Measurements from ENCODE around the gene CBX8.

The CBX8 gene

DNA sequence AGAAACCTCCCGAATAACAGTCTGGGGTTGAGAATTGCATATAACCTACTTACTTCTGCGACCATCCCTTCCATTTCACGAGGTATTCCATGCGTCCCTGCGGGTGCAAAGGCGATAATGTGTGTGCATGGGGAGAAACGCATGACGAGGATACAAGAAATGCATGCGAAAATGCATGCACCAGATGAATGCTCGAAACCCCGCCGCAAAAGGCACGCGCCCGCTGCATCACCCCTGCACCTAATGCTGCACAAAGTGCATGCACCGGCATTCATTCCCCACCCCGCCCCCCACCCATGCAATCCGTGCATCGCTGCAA is 474 bp downstream of the CBX8 start:
- in situ Hi-C loops (cut with HindIII; ENCODE audit: low sequenced_read_pairs): loop anchor here (5.0 to 10.0 kb wide), 2 partner anchors 52 to 196 kb away; no protein-coding TSS in a partner anchor

DNA sequence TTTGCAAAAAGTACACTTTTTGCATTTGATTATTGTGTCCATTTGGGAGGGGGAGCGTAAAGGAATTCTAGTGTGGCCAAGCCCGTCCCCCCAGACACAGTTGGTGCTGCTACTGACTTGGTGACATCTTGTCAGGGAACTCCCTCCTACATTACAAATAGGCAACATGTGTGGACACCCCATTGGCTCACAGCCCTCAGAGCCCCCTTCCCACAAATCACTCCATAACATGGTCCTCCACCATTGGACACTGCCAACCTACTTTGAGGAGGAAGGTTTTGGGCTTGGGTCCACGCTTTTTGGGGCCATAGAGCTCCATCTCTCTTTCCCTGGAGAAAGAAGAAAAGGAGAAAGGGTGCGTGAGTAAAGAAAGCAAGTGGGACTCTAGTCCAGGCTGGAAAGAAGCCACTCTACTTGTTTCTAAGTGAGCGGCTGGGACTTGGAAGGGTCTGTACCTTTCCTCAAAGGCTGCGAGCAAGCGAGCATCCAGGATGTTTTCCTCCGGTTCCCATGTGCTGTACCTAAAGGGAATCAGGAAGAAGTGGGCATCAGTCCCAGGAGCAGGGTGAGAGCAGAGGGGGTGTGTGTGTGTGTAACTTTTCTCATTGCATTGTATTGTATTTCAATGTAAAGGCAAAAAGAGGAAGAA is 958 bp downstream of the CBX8 start:
- in situ Hi-C loops (cut with HindIII; ENCODE audit: low sequenced_read_pairs): loop anchor here (5.0 to 10.0 kb wide), 2 partner anchors 51 to 196 kb away; no protein-coding TSS in a partner anchor

DNA sequence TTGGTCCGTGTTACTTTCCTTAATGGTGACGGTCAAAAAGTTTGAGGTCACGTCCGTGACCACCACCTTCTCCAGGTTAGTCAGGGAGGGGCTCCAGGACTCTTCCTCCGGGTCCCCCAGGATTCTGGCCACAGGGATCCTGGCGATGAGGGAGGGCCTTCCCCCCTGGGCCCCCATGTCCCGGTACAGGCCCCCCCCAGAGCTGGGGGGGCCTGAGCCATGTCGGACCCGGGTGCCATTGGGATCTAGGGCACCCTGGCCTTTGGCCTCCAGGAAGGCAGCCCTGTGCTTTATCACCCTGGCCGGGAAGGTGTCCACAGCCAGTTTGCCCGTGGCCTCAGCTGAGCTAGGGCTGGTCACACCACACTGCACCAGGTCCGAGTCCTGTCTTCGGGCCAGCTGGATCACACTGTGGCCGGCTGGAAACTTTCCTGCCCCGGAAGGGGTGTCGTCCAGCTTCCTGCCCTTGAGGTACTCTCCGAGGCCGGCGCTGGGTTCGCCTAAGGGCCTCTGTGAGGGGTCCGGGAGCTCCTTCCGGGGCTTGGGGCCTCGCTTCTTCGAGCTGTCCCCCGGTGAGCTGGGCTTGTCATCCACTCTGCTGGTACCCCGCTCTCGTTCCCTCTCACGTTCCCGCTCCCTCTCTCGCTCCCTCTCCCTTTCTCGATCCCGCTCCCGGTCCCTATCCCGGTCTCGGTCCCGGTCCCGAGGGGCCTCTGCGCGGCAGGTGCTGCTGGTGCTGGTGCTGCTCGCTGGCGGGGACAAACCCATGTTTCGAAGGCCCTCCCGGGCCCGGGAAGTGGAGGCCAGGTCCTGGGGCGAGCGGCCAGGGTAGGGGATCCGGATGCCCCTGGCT is 2.0 kb downstream of the CBX8 start:
- in situ Hi-C loops (cut with HindIII; ENCODE audit: low sequenced_read_pairs): loop anchor here (5.0 to 10.0 kb wide), 2 partner anchors 50 to 197 kb away; no protein-coding TSS in a partner anchor

DNA sequence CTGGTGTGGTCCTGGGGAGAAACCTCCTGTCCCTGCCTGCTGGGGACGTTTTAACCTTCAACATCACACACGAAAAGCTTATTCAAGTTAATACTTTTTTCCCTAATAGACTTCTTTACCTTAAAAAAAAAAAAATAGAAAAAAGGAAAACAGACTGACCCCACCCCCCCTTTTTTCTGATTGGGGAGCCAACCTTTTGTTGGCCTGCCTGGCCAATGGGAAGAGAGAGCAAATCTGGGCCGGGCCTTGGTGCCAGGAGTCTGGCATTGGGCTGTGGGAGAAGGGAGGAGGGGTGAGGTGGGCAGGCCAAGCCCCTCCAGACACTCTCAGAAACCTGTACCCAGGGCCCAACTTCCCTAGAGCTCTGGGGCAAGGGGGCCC is 3.0 kb downstream of the CBX8 start:
- in situ Hi-C loops (cut with HindIII; ENCODE audit: low sequenced_read_pairs): loop anchor here (10.0 kb wide), 1 partner anchor 49 kb away; no protein-coding TSS in a partner anchor

DNA sequence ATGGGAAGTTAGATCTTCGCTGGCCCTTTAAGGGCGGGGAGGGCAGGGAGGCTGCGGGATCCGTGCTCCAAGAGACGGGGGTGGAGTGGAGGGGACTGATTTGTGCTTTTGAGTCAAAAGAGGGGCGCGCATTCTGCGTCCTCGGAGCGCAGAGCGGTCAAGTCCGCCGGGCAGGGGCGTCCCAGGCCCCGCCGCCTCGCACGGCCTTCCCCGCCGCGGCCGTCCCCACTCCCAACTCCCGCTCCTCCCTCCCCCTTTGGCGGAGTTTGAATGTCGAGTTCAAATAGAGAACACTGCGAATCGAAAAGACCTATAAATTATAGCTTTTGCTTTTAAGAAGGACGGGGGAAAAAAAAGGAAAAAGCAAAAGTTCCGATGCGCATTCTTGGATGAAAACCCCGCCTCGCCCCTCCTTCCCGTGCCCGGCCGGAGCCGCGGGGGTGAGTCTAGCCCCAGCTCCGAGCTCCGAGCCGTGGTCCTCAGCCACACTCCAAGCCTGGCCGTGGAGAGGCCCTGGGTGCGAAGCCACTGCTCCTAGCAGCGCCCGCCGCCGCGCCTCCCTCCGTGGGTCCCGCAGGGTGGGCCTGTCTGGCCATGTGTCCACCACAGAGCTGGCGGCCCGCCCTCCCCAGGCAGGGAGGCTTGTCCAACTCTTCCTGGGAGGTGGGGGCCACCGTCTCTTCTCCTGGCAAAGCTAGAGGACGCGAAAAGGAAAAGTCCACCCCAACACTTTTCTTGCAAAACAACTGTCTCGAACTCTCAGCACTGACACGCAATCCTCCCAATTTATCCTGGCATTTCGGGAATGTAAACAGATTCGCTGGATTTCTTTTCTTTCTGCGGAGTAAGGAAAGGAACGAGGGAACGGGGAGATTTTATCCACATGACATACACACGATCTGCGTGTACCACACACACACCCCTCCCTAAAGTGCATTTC is 3.6 kb downstream of the CBX8 start:
- in situ Hi-C loops (cut with HindIII; ENCODE audit: low sequenced_read_pairs): loop anchor here (10.0 kb wide), 1 partner anchor 48 kb away; no protein-coding TSS in a partner anchor

DNA sequence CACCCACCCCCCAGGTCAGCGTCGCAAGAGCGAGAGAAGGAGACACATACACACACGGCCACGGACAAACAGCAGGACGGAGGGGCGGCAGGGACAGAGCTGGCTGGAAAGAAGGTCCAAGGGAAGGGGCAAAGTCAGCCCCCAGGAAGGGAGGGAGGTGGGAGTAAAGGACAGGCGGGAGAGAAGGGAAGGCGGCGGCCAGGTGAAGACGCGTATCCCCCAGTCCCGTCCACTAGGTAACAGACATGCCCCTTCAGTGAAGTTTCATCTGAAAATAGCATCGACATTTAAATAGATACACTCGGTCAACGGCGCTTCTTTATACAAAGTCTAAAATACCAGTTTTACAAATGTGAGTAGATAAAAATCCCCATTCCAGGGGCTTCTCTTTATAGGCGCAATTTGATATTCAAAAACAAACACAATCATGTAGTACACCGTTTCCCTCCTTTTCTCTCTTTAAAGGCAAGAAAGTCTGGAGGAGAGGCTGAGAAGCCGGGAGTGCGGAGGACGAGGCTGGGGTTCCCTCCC is 4.5 kb downstream of the CBX8 start:
- in situ Hi-C loops (cut with HindIII; ENCODE audit: low sequenced_read_pairs): loop anchor here (10.0 kb wide), 1 partner anchor 48 kb away; no protein-coding TSS in a partner anchor

DNA sequence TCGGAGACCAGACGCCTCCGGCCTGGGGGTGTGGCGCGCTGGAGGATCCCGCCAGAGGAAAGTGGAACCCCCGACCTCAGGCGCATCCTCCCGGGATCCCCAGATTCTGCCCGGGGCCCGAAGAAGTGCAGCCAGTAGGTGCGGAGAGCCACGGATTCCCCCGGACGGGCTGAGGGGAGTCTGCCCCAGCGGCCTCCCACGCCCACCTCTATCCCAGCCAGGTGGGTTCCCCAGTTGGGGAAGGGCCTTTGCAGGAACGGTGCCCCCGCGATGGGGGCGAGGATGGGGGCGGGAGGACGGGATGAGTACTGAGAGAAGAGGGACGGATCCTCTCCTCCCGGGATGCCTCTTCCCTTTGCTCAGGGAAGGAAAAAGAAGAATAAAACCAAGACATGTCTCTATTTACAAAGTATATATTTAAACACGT is 5.1 kb downstream of the CBX8 start:
- in situ Hi-C loops (cut with HindIII; ENCODE audit: low sequenced_read_pairs): loop anchor here (10.0 kb wide), 1 partner anchor 47 kb away; no protein-coding TSS in a partner anchor

DNA sequence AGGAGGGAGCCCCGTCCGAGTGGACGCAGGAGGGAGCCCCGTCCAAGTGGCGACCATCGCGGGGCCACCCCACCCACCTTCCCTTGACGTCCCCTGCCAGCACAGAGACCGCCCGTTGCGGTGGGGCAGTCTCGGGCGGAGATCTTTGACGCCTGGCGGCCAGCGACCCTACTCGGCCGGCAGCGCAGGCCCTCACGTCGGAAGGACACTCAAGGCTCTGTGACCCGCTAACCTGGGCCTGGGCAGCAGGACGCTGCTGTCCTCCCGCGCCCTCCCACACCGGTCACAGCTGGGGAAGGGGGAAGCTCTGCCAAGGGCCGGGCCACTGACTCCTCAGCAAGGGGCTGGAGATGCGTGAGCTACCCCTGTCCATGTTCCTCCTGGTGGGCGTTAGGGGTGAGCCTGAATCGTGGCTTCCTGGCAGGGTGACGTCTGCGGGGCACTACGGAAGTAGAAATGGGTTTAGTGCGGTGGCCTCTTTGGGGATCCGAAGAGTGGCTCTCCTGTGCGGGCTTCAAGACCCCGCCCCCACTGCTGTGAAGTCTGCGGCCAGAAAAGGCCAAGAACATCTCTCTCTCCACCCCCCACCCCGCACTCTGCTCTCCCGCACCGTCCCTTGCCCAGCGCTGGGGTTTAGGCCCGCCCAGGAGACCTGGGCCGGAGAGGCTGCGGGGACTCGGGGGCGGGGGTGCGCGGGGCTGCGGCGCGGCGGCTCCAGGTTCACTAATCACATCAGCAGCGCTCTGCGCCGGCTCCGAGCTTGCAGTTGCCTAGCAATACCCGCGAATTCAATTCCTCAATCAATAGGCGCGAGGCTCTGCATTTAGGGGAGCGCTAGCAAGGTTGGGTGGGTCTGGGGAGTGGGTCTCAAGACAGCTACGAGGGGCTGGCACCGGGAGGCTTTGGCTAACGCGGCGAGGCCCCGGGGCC is 5.8 kb downstream of the CBX8 start:
- in situ Hi-C loops (cut with HindIII; ENCODE audit: low sequenced_read_pairs): loop anchor here (10.0 kb wide), 1 partner anchor 46 kb away; no protein-coding TSS in a partner anchor

DNA sequence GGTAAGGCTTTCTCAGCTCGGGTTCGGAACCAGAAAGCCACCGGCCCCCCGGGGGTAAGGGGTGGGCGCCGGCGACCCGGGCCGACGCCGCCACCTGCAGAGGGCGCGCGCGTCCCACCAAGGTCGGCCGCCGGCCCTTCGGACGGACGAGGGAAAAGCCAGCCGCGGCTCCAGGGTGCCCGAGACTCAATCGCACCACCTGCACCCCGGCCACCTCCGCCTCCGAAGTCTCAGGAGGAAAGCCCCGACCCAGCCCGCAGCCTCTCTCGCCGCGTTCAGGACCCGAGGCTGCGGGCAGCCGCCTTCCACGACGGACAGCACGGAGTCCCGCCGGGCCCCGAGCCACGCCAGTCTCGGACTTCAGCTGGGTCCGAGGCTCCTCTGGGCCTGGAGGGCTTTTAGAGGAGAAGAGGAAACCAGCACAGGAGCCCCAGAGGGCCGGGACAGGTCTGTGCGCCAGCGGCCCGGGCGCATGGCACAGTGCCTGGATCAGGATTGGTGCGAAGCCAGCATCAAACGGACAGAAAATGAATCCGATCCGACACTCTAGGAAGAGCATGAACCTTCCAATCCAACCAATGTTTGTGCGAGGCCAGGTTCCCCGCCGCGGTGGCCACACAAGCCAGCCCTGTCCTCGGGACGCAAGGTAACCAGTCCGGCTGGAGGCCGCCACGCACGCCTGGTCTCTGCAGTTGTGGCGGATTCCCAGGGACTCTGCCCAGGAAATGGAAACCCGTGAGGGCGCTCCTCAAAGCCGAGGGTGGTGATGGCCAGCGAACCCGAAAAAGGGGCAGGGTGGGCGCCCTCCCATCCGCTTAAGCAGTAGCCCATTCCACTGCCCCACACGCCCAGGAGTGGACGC is 6.7 kb downstream of the CBX8 start:
- in situ Hi-C loops (cut with HindIII; ENCODE audit: low sequenced_read_pairs): loop anchor here (10.0 kb wide), 1 partner anchor 45 kb away; no protein-coding TSS in a partner anchor

DNA sequence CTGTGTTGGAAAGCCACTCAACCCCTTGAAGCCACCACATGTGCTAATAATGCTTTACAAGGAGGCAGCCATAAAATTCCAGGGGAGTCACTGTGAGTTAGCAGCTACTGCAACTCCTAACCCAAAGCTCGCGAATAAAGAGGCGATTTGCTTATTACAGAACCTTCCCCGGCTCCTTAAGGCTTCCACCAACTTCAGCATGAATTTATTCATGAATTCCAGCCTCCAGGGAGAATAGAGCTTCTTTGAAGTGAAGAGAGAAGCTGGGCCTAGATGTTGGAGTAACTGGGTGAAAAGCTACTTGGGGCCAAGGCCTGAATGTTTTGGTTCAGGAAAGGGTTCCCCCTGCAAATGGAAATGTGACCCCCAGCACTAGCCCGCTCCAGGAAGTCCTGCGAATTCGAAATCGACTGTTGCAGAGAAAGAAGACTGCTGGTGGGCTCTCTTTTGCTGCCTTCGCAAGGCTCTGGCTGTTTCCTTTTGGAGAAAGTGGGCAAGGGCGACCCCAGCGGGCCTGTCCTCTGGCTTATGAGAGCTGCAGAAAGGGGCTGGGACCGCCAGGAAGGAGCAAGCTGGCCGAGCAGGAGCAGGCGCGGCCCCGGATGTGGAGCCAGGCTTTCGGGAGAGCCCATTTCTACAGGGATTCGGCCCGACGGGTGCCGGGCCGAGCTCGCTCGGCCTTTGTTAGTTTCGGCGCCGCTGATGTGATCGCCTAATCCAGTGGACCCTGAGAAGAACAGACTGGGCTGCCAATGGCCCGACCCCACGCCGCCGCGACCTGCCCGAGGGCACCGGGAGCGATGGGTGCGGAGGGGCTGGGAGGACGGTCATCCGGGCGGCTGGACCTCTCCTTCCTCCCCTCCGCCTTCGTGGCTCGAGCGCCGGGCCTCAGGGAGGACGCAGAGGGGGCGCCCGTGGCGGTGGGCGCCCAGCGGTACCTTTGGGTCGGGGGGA is 7.6 kb downstream of the CBX8 start:
- in situ Hi-C loops (cut with HindIII; ENCODE audit: low sequenced_read_pairs): no loop called here

DNA sequence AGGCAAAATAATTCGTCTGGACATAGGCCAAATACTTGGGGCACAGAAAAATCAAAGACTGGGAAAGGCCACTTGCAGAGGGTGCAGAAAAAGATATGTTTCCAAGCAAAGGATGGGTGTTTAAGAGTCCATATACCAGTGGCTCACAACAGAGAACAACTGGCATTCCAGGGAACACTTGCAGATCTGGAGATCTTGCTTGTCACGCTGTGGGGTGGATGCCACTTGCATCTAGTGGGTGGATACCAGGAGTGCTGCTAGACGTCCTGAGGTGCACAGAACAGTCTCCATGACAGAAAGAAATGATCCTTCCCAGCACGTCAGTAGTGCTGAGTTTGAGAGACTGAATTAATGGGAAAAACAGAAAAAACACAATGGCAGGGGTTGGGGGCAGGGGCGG is 8.4 kb downstream of the CBX8 start:
- in situ Hi-C loops (cut with HindIII; ENCODE audit: low sequenced_read_pairs): no loop called here

DNA sequence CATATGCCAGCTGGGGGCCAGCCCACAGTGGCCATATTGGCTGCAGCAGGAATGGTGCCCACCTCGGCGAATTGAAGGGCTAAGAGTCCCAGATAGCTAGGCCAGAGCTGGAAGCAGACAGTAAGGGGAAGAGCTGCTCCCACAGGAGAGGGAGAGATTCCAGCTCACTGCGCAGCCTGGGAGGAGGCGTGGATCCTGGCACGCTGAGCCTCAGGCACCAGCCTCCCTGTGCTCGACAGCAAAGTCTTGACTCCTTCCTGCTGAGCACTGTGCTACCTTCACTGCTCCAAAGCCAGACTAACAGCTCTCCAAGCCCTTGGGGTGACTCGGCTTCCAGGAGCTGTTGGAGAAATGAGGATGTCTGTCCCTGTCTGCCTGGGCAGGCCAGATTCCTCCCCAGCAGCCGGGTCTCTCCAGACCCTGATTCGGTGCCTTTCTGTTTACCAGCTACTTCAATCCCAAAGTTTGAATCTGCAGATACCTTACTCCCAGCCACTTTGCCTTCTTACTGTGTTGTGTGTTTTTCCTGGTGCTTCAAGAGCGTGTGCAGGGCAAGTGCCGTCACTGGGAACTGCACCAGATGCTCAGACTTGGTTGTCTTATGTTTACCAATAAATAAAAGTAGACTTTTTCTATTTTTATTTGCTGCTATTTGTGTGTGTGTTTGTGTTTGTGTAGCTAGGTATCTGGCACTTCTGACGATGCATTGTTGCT is 9.8 kb downstream of the CBX8 start:
- in situ Hi-C loops (cut with HindIII; ENCODE audit: low sequenced_read_pairs): no loop called here

DNA sequence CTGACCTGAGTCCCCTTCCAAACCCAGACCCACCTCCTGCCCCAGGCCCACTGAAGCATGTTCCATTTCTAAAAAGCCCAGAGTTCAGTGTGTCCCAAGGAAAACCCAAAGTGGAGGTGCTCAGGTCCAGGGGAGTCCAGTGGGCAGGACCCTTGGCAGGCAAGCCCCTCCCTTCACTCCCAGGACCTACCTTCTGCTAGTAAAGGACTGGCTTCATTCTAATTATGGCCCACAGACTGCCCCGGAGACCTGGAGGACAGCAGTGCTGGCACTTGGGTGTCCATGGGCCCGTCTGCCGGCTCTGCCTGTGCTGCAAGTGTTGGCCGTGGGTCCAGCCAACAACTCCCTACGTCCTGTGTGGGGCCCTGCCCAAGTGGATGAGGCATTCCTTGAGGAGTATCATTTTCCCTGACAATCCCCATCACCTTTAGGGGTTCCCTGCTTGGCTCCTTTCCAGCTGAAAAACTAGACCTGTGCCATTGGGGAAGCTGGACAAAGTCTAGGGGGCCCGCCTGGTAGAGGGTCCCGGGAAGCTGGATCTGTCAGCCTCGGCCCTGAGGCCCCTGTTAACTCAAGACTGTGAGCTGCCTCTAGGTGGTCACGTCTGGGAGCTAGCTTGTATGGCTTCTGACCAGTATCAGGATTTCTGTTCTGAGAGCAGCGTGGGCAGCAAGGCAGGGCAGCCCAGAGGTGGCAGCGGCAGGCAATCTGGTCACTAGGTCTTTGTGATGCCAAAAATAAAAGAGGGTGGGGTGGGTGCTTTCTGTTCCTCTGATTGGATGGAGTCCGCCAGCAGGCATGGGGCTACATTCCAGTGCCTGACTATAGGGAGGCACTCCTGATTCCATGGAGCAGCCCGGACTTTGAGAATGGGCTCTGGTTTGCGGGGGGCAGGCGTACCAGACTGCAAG is 10.7 kb downstream of the CBX8 start:
- in situ Hi-C loops (cut with HindIII; ENCODE audit: low sequenced_read_pairs): no loop called here

DNA sequence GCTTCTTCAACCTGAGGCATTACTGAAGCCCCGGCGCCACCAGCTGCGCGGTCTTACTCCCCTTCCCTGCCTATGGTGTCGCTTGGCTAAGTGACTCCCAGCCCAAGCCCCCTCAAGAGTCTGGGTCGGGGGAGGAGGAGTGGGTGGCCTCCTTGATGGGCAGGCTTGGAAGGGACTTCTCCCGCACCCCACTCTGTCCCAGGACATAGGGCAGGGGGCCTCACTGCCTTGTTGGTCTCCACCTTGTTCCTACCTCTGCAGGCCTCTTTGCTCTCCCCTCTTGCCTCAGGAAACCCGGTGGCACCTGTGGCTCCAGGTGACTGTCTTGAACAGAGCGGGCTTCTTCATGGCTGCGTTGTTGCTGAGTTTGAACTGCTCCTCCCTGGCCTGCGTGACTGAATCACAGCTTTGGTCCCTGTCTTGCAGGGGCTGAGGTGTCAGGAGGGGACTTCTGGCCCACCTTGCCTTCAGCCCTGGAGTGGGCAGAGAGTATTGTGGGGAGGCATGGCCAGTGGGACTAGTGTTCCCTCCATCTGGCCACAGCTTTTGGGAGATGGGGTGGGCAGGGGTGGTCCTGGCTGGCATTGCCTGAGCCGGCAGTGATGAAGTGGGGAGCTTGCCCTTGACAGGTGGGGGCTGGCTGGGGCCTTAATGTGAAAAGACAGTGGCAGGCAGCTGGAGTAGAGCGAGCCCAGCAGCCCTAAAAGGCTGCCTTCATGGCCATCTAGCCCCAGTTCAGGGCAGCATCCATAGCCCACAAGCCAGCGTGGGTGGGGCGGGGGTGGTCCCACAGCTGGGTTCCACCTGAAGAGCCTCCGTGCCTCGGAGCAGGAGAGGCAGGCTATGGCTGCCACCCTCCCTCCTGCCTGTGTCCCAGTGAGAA is 11.6 kb downstream of the CBX8 start:
- in situ Hi-C loops (cut with HindIII; ENCODE audit: low sequenced_read_pairs): no loop called here
